Upper lobe of left lung (tissue), 6 donors: ENCODE data around the gene MAGI3. TPM values are rescaled to one million over a fixed set of nuclear protein-coding genes. Genes with fewer than 3 reads are reported as not detected.

ENCODE experiments used
- ATAC-seq, 2 donors: fragments of 200-7000 bp; cut with Tn5 transposase; one replicate each; pipeline ENCODE4 v1.9.1; 2022; ENCODE audit warnings: mild to moderate bottlenecking in 2 of 2, moderate library complexity in 2 of 2; ENCODE audit not compliant: low FRiP score in 2 of 2
- DNase-seq, 2 donors: peaks; one replicate each; pipeline ENCODE4 v3.0.0-alpha.2; 2019 to 2020
- H3K27ac ChIP-seq, 4 donors: fragments of 200-600 bp; sonication (generic); one replicate each; pipeline ENCODE4 v1.5.1; 2016 to 2019
- H3K27me3 ChIP-seq, 4 donors: fragments of 200-600 bp; sonication (generic); one replicate each; pipeline ENCODE4 v1.5.1; 2017 to 2019
- H3K36me3 ChIP-seq, 4 donors: fragments of 200-600 bp; sonication (generic); one replicate each; pipeline ENCODE4 v1.5.1; 2016 to 2019
- H3K4me1 ChIP-seq, 4 donors: fragments of 200-600 bp; sonication (generic); one replicate each; pipeline ENCODE4 v1.5.1; 2018 to 2019
- H3K4me3 ChIP-seq, 4 donors: fragments of 200-600 bp; sonication (generic); one replicate each; pipeline ENCODE4 v1.5.1; 2017 to 2019; ENCODE audit warnings: mild to moderate bottlenecking in 2 of 4, moderate library complexity in 1 of 4
- H3K9me3 ChIP-seq, 4 donors: fragments of 200-600 bp; sonication (generic); one replicate each; pipeline ENCODE4 v1.5.1; 2018 to 2019
- CTCF ChIP-seq, 6 experiments: fragments of 450-650 bp in 4 of 6; fragments of 200-600 bp in 2 of 6; sonication (generic) in 2 of 6; IDR thresholded peaks; one replicate each; pipeline ENCODE4 v1.5.1; 2016 to 2019; ENCODE audit warnings: antibody characterized with exemption in 6 of 6
- EP300 ChIP-seq, 4 donors: sonication (generic); formaldehyde crosslinking; IDR thresholded peaks; one replicate each; pipeline ENCODE4 v1.5.1; 2017; ENCODE audit warnings: antibody characterized with exemption in 4 of 4, control low read depth in 2 of 4
- POLR2A ChIP-seq, 4 donors: fragments of 450-650 bp; IDR thresholded peaks; one replicate each; pipeline ENCODE4 v1.5.1; 2016 to 2017; ENCODE audit warnings: antibody characterized with exemption in 4 of 4, mild to moderate bottlenecking in 2 of 4
- POLR2AphosphoS5 ChIP-seq, 2 donors: sonication (generic); formaldehyde crosslinking; IDR thresholded peaks; one replicate each; pipeline ENCODE4 v1.5.1; 2017; ENCODE audit warnings: antibody characterized with exemption in 2 of 2
- WGBS, 2 donors: methylation state at CpG; one replicate each; pipeline ENCODE4 v1.1.5; 2017 to 2018; 5-methylcytosine and 5-hydroxymethylcytosine counted together
- total RNA-seq, 6 donors: library from RNA; depleted of rRNA in 4 of 6; stranded (reverse); fragments of >200 nt in 4 of 6; gene quantifications; one replicate each; pipeline versions ENCODE4 v1.1.0 to v1.2.1, GENCODE V29; 2016 to 2021
- donor health status: DM: no; HTN: no; CAD: no; lungs with moderate emphysema.
- donor health status: DM: no; HTN: yes; CAD: no; lungs with severe emphysema.

Gene MAGI3
- total RNA-seq, 6 donors from 2014 or later = 43.3 to 181 (median 89.8) TPM

DNA sequence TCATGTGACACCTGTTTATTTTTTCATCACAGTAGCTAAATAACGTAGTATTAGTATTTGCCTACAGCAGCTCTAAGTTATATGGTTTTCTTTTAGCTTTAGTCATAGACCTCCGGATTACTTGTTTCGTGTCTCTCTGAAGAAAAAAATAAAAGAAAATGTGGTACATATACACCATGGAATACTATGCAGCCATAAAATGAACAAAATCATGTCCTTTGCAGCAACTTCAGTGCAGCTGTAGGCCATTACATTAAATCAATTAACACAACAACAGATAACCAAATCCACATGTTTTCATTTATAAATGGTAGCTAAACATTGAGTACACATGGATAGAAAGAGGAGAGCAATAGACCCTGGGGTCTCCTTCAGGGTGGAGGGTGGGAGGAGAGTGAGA, 142.7 kb downstream of the MAGI3 start:
- DNase-seq (no peak), ATAC-seq (no peak)
- Histone ChIP-seq H3K27me3 (no peaks in the 10 kb centered on the region), H3K9me3 (no peaks in the 10 kb centered on the region), H3K4me3 (no peak overlapping the region), H3K4me1 (no peaks in the 10 kb centered on the region), H3K36me3 (no peaks in the 10 kb centered on the region), H3K27ac (no peak overlapping the region)
- 64 to 99% methylated on average over 3 of the region's 3 CpGs for WGBS, 2 donors
- no peak for TF ChIP-seq CTCF (IDR thresholded peaks at IDR 0.05)
- no peak for TF ChIP-seq POLR2A (IDR thresholded peaks at IDR 0.05)
- no peak for TF ChIP-seq POLR2AphosphoS5 (IDR thresholded peaks at IDR 0.05)
- TF ChIP-seq EP300 (IDR thresholded peaks at IDR 0.05) = no peak

DNA sequence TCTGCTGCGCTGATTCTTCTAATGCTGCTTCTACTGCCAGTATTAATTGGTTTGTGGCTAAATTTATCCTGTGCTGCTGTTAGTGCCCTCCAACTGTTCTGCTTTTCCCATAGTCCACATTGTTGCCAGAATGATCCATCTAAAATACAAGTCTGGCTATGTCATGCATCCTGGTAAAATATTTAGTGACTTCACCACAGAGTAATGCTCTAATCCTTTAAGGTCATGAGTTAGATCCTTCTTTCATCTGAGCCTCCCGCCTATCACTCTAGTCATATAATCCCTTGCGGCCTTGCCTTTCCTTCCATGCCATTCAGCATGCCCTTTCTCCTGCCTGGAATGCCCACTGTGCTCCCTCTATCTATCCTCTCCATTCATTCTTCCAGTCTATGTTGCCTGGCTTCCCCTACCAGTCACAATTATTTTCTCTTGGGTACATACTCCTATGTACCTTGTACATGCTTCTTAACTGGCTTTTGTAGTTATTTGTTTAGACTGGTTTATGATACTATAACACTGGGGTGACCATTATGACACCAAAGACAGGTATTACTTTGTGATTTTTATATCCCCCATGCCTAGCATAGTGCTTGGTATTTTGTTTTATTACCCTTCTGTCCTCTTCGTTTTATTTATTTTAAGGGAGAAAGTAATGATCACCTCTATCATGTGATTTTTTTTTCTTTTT, 144.0 kb downstream of the MAGI3 start:
- no peaks in the 10 kb centered on the region for H3K4me1 ChIP-seq
- H3K27ac ChIP-seq = no peak overlapping the region
- 94 to 95% methylated on average over 4 of the region's 4 CpGs for WGBS, 2 donors
- no peaks in the 10 kb centered on the region for H3K27me3 ChIP-seq
- H3K4me3 ChIP-seq = no peak overlapping the region
- no peak for TF ChIP-seq CTCF (IDR thresholded peaks at IDR 0.05)
- no peak for TF ChIP-seq POLR2AphosphoS5 (IDR thresholded peaks at IDR 0.05)
- no peaks in the 10 kb centered on the region for H3K36me3 ChIP-seq
- DNase-seq = no peak
- peak in 1 of 2 donors; percentile 72 for ATAC-seq
- H3K9me3 ChIP-seq = no peaks in the 10 kb centered on the region

DNA sequence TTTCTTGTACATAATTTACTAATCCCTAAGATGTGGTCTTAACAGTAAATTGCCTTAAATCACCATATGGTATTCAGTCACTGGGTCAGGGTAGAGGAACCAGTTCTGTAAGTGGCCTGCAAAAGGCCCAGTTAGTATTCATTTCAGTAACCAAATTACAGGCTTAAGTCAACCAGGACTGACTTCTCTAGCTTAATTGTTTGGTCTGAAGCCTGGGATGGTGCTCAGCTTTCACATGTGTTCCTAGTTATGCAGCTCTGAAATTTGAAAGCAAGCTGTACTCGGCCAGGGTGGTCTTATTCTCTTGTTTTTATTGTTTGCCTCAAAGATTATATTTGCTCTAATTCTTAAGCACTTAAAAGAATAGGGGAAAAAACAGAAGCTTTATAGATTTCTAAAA, 144.6 kb downstream of the MAGI3 start:
- ATAC-seq (peak in 1 of 2 donors; percentile 57), DNase-seq (no peak)
- WGBS, 2 donors = 76 to 83% methylated on average over 1 of the region's 1 CpG
- Histone ChIP-seq H3K9me3 (no peaks in the 10 kb centered on the region), H3K27me3 (no peaks in the 10 kb centered on the region), H3K4me1 (no peaks in the 10 kb centered on the region), H3K36me3 (no peaks in the 10 kb centered on the region), H3K4me3 (no peak overlapping the region), H3K27ac (no peak overlapping the region)
- TF ChIP-seq POLR2AphosphoS5 (IDR thresholded peaks at IDR 0.05) (no peak), EP300 (IDR thresholded peaks at IDR 0.05) (no peak), POLR2A (IDR thresholded peaks at IDR 0.05) (no peak), CTCF (IDR thresholded peaks at IDR 0.05) (no peak)

GRCh38 chr1:113536182-113536780, 146.0 kb downstream of the MAGI3 start:
- H3K4me3 ChIP-seq = no peak overlapping the region
- peak in 1 of 2 donors; percentile 49 for ATAC-seq
- no peak overlapping the region for H3K27ac ChIP-seq
- no peaks in the 10 kb centered on the region for H3K36me3 ChIP-seq
- H3K4me1 ChIP-seq = peaks cover 0 to 7% (median 0%) of the 10 kb centered on the region in 4 donors
- no peaks in the 10 kb centered on the region for H3K9me3 ChIP-seq
- no peak for DNase-seq
- H3K27me3 ChIP-seq = no peaks in the 10 kb centered on the region
- TF ChIP-seq CTCF (IDR thresholded peaks at IDR 0.05) = no peak
- no peak for TF ChIP-seq POLR2AphosphoS5 (IDR thresholded peaks at IDR 0.05)
- TF ChIP-seq POLR2A (IDR thresholded peaks at IDR 0.05) = no peak
- no peak for TF ChIP-seq EP300 (IDR thresholded peaks at IDR 0.05)
- 93 to 94% methylated on average over 1 of the region's 1 CpG for WGBS, 2 donors

GRCh38 chr1:113538225-113538624, 147.9 kb downstream of the MAGI3 start:
- Histone ChIP-seq H3K9me3 (no peaks in the 10 kb centered on the region), H3K27ac (no peak overlapping the region), H3K4me3 (no peak overlapping the region), H3K4me1 (peaks cover 0 to 7% (median 0%) of the 10 kb centered on the region in 4 donors), H3K36me3 (no peaks in the 10 kb centered on the region), H3K27me3 (no peaks in the 10 kb centered on the region)
- TF ChIP-seq POLR2A (IDR thresholded peaks at IDR 0.05) (no peak), CTCF (IDR thresholded peaks at IDR 0.05) (no peak), POLR2AphosphoS5 (IDR thresholded peaks at IDR 0.05) (no peak), EP300 (IDR thresholded peaks at IDR 0.05) (no peak)
- 54 to 85% methylated on average over 3 of the region's 3 CpGs for WGBS, 2 donors
- ATAC-seq = no peak
- DNase-seq = no peak
